ENCODE measurements around the gene BFSP1.

- TF ChIP-seq CTCF (IDR thresholded peaks at IDR 0.05 in 4 of 5, conservative IDR thresholded peaks at IDR 0.05 in 1 of 5), result no peak
- no peak for TF ChIP-seq POLR2A (IDR thresholded peaks at IDR 0.05)
Measured at GRCh38 chr20:17541596-17541995, 10.4 kb upstream of the BFSP1 start.
